HG03469 (cell line): Measurements from ENCODE around the gene DMTF1.
"Not testable (repeated sequence)": the region's sequence is repeated elsewhere in the genome, so short reads cannot be mapped to it uniquely, and the experiment has no call there.

Experiments
- ATAC-seq: cut with Tn5 transposase; IDR thresholded peaks from one replicate; pipeline ENCODE4 v1.9.1; 2021; ENCODE audit warnings: mild to moderate bottlenecking, moderate library complexity, moderate number of reproducible peaks; ENCODE audit not compliant: unreplicated experiment

The DMTF1 gene

GRCh38 chr7:87192784-87193487 lies 40.7 kb downstream of the DMTF1 start:
- no peak for ATAC-seq

GRCh38 chr7:87193912-87194311 lies 41.7 kb downstream of the DMTF1 start:
- no peak for ATAC-seq

DNA sequence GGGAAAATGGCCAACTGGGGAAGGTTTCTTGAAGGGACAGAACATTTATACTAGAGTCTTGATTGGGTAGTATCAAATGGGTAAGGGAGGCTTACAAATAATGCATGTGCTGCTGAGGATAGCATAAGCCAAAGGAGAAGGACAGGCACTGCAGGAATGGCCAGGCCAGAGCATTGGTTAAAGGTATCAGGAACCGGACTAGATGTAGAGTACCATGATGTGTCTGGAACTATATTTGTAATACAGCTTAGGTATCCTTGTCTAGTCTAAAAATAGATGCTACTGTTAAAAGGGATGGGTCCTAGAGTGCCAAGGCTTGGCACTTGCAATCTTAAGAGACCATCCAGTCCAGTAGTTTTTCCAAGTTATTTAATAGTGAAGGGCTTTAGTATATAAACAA lies 47.0 kb downstream of the DMTF1 start:
- ATAC-seq = no peak

- no peak for ATAC-seq
These were observed 47.6 kb downstream of the DMTF1 start for GRCh38 chr7:87199700-87200450.

DNA sequence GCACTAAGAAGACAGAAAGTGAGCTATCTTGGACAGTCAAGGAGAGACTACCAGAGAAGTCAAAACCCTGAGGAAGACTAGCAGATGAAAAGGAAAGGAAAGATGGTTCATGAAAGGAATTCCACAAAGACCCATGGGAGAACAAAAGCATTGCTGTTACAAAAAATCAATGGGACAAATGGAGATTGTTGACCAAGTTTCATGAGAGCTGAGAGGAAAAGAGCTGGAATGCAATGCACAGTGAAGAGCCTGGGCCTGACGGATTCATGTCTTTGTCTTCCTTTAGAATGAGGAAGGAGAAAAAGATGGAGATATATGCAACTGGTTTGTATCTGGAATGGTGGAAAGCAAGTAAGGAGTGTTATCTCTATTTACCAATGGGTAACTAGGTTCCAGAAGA lies 50.0 kb downstream of the DMTF1 start:
- no peak for ATAC-seq

DNA sequence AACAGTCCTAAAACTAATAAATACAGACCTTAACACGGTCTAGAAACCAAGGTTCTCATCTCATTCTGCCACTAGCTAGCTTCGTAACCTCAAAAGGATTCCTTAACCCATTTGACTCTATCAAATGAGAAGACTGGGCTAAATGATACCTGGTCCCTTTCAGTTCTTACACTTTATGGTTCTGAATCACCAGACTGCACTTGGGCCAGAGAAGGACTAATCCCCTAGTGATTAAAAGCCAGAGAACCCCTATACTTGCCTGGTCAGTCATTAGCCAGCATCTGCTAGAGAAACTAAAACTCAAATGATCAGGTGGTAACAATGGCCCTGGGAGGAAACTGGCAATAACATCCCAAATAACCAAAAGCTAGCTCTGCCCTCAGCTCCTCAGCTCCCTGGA lies 50.5 kb downstream of the DMTF1 start:
- no peak for ATAC-seq

DNA sequence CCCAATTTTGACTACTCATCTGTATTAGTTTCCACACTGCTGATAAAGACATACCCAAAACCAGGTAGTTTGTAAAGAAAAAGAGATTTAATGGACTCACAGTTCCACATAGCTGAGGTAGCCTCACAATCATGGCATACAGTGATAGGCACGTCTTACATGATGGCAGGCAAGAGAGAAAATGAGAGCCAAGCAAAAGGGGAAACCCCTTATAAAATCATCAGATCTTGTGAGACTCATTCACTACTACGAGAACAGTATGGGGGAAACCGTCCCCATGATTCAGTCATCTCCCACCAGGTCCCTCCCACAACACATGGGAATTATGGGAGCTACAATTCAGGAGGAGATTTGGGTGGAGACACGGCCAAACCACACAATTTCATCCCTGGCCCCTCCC lies 51.7 kb downstream of the DMTF1 start:
- ATAC-seq = not testable (repeated sequence)

- no peak for ATAC-seq
These were observed 52.7 kb downstream of the DMTF1 start for GRCh38 chr7:87204933-87205332.

GRCh38 chr7:87205701-87206100 lies 53.4 kb downstream of the DMTF1 start:
- ATAC-seq = not testable (repeated sequence)

- no peak for ATAC-seq
These were observed 54.1 kb downstream of the DMTF1 start for GRCh38 chr7:87206361-87206760.

GRCh38 chr7:87209295-87209924 lies 57.2 kb downstream of the DMTF1 start:
- ATAC-seq = no peak

DNA sequence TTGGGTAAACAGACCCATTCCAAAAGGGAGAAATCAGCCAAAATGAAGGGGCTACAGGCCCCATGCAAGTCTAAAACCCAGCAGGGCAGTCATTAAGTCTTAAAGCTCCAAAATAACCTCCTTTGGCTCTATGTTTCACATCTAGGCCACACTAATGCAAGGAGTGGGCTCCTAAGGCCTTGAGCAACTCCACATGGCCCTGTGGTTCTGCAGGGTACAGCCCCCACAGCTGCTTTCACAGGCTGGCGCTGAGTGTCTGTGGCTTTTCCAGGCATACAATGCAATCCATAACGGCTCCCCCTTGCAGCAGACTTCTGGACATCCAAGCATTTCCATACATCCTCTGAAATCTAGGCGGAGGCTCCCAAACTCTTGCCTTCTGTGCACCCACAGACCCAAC lies 58.3 kb downstream of the DMTF1 start:
- no peak for ATAC-seq

- ATAC-seq = no peak
These were observed 60.2 kb downstream of the DMTF1 start for GRCh38 chr7:87212498-87212897.

DNA sequence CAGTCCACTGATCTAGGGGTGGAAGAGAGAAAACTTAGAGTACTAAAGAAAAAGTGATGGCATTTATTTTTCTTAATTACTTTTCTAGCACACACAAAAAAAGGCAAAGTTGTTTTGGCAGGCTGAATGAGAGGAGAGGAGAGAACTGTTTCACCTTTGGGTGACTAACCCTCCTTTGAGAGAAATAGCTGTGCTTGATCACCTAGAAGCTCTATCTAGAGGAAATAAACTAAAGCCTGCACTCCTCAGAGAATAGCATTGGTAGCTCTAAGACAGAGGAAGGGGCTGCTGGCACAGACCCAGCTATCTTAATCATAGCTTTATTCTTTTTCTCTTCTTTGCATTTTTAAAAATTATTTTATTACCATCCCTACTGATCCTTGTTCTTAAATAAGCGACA lies 61.0 kb downstream of the DMTF1 start:
- no peak for ATAC-seq

DNA sequence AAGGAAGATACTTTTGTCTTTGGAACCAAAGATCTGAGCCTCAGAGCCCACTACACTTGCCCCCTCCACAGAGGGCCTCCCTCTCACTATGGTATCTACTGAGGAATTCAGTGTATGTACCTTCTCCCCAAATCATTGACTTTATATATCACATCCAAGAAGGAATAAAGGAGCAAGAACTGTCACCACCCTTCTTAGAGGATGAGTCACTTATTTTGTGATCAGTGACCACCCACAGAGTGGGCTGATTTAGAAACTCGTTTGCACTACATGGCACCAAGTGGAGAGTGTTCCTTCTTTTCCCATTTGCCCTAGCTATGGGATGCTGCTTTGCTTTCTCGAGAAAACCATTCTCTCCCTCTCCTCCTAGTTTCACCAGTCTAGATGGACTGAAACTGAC lies 61.6 kb downstream of the DMTF1 start:
- ATAC-seq = no peak

GRCh38 chr7:87215046-87215445 lies 62.8 kb downstream of the DMTF1 start:
- ATAC-seq = no peak

DNA sequence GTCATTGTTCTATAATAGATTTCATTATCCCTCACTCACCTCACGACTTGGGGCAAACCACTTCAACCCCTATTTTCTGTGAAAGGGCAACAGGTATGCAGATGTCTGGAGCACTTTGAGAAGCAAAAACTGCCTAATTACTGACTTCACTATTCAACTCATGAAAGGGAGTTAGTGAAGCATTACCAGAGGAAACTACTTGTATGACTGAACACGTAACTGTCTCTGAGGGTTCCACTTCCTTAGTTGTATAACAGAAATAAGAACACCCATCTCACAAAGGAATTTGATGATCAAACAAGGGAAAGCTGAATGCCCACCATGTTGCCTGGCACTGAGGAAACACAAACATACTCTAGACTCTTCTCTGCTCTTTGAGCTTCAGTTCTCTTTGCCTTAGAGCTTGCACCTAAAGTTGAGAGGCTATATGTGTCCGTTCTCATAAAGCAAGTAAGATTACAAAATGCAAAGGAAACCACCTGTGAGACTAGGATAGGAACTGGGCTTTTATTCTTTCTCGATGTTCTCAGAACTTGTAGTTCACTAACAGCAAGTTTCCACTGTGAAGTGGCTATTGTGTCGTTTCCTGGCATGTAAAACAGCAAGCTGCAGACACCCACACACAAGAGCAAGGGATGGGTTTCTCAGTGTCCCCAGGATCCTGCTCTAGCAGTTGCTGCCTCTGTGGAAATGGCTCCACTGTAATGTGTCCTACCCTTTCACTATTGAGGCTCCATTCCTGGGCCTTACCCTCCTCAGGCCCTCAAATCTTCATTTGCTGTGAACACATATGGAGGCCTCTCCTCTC lies 64.7 kb downstream of the DMTF1 start:
- peak; percentile 57 for ATAC-seq

DNA sequence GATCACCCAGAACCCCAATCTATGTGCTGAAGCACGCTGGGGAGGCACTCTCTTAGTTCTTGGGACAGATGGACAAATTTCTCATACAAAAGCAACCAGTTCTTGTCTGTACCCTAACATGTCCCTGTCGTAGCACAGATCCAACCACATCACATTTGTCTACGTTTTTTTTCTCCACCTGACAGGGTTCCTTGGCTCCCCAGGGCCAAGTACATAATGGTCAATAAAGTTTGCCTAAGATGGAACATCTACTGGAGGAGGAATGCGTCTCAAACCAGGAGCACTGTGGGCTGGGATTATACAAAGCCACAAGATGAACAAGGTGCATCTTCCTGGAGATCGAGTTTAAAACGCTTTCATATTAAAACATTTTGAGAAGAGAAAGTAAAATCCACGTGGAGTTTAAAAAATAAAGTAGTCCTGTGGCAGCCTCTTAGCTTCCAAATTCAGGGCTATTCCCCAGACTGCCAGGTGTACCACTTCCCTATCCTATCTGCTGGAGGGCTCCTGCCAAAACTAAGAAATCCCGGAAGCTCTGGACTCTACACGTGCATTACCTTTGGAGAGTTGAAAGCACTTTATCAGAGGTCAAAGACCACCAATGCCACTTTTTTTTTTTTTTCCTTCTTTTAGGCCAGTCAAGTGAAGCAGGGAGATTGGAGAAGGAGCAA lies 65.9 kb downstream of the DMTF1 start:
- no peak for ATAC-seq

DNA sequence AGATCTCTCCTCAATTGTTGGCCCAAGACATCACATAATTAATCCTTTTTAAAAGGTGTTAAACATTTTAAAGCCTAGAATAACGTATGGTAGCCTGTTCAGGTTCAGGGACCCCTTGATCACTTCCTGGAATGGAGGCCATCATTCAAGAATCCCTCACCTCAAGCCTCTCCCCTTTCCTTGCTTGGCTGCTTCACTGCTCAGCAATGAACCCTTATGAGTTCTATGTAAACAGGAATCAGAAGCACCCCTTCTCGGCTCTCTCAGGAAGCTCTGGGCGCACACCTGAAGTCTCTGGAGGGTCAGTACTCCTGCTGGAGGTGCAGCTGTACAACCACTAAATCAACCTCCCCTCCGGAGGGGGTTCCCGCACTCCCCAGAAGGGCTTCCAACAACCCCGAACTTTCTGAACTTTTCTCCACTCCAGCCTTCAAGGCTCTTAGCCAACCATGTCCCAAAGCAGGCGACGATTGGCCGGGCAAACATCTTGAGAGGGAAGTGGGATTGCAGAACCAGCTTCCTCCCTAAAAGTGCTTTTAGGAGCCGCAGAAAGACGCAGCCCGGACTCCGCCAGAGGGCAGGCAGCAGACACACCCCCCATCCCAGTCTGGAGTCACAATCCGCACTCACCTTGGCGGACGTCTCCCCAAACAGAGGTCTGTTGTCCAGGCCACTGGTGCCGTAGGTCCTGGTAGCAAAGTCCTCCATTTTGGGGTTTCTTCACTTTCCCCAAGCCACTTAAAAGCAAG lies 66.7 kb downstream of the DMTF1 start:
- no peak for ATAC-seq

DNA sequence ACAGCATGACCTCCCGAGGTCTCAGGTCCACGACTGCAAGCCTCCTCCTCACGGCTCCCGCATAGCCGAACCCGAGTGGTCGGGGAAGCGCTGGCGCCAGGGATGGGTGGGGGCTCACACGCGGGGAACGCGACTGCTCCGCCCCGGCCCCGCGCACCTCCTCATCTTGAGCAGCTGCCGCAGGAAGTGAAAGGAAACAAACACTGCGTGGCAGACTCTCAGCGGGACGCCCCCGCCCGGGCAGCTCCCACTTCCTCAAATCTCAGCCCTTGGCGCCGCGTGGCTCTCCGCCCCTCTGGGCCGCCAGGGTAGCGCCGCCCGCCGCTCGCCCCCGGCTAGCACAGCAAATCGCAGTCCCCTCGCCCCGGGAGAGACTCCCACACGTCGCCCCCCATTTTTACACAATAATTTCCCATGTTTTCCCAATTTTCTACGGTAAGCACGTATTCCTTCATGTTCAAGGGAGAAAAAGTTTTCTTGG lies 67.3 kb downstream of the DMTF1 start, which contains the start of gene TMEM243:
TSS of gene TMEM243 (minus strand) at position 188 of the 481 bp plus-strand sequence. CDS start 229 bp downstream, outside the sequence.
- peak; percentile 31 for ATAC-seq
